K562 (cell line): ENCODE measurements around the gene ANKMY2. TPM values are rescaled to one million over a fixed set of nuclear protein-coding genes. Genes with fewer than 3 reads are reported as not detected.

ENCODE experiments used
- CTBP1 ChIP-seq: fragments of 450-650 bp; IDR thresholded peaks from 2 replicates; pipeline ENCODE4 v1.6.1; 2016; ENCODE audit warnings: borderline replicate concordance
- ELF2 ChIP-seq: fragments of 250-450 bp; sonication (Bioruptor Pico); IDR thresholded peaks from 2 replicates; pipeline ENCODE4 v1.5.0; 2021; ENCODE audit warnings: mild to moderate bottlenecking
- ILF3 ChIP-seq: fragments of 450-650 bp; IDR thresholded peaks from 2 replicates; pipeline ENCODE4 v1.6.1; 2018; ENCODE audit warnings: antibody characterized with exemption, mild to moderate bottlenecking, moderate library complexity, borderline replicate concordance
- NR1H2 ChIP-seq: sonication (generic); formaldehyde crosslinking; IDR thresholded peaks from 2 replicates; pipeline ENCODE4 v1.4.0; 2020; ENCODE audit warnings: mild to moderate bottlenecking, missing genetic modification reagents
- PHTF2 ChIP-seq: fragments of 250-450 bp; sonication (Bioruptor Pico); IDR thresholded peaks from 2 replicates; pipeline ENCODE4 v1.5.0; 2021; ENCODE audit warnings: mild to moderate bottlenecking
- RBM39 ChIP-seq: fragments of 200-400 bp; formaldehyde crosslinking; optimal IDR thresholded peaks from 2 replicates; pipeline ENCODE3; 2018; ENCODE audit warnings: low read depth, low read length
- RUNX1 ChIP-seq: sonication (generic); IDR thresholded peaks from 2 replicates; pipeline ENCODE4 v1.6.1; 2016; ENCODE audit warnings: antibody characterized with exemption, low read depth
- SAFB2 ChIP-seq: fragments of 200-400 bp; formaldehyde crosslinking; IDR thresholded peaks from 2 replicates; pipeline ENCODE4 v1.6.1; 2018; ENCODE audit warnings: borderline replicate concordance, low read length, low read depth, moderate library complexity; ENCODE audit not compliant: severe bottlenecking
- SMARCA5 ChIP-seq: fragments of 450-650 bp; IDR thresholded peaks from 2 replicates; pipeline ENCODE4 v1.6.1; 2016
- STAG1 ChIP-seq: sonication (generic); formaldehyde crosslinking; IDR thresholded peaks from 2 replicates; pipeline ENCODE4 v1.5.0; 2020; ENCODE audit warnings: missing genetic modification reagents, borderline replicate concordance
- TEAD4 ChIP-seq, 2 experiments: sonication (generic) in 1 of 2; formaldehyde crosslinking in 1 of 2; IDR thresholded peaks; 2 replicates each; pipeline versions ENCODE4 v1.6.1 to v1.8.0; 2012 to 2022; ENCODE audit warnings: borderline replicate concordance in 1 of 2, inconsistent platforms in 1 of 2, low read length in 1 of 2, mild to moderate bottlenecking in 1 of 2, missing genetic modification reagents in 1 of 2
- TOE1 ChIP-seq, 2 experiments: fragments of 450-650 bp in 1 of 2; sonication (generic) in 1 of 2; formaldehyde crosslinking in 1 of 2; IDR thresholded peaks; 2 replicates each; pipeline versions ENCODE4 v1.7.1 to v1.8.0; 2016 to 2022; ENCODE audit warnings: borderline replicate concordance in 2 of 2, mild to moderate bottlenecking in 2 of 2, antibody characterized with exemption in 1 of 2, inconsistent platforms in 1 of 2, low read depth in 1 of 2, missing genetic modification reagents in 1 of 2, moderate library complexity in 1 of 2
- WHSC1 ChIP-seq: IDR thresholded peaks from one replicate; pipeline ENCODE4 v1.6.1; 2012; ENCODE audit warnings: low read length, control low read depth, inconsistent platforms
- ZNF347 ChIP-seq: fragments of 450-650 bp; formaldehyde crosslinking; IDR thresholded peaks from 2 replicates; pipeline ENCODE4 v1.4.0; 2020; ENCODE audit warnings: low read depth, mild to moderate bottlenecking, moderate library complexity
- polyA plus RNA-seq, 8 experiments: library from polyadenylated mRNA; depleted of rRNA in 4 of 8; stranded (reverse) in 5 of 8; unstranded in 3 of 8; fragments of >200 nt; fragmentation: Nextera tagmentation in 2 of 8; fragmentation: Illumina TruSeq in 1 of 8; extraction: Ambion mirVana in 2 of 8; extraction: Trizol in 1 of 8; gene quantifications; 2 replicates each; pipeline versions ENCODE4 v1.2.1 to v1.2.3, GENCODE V29; 2011 to 2014; ENCODE audit warnings: inconsistent platforms in 1 of 8, missing spikeins in 1 of 8
- total RNA-seq, 7 experiments: library from RNA; depleted of rRNA in 6 of 7; stranded (reverse); fragments of >200 nt in 6 of 7; fragmentation: Illumina TruSeq in 2 of 7; extraction: Trizol in 2 of 7; gene quantifications; 2 replicates each; pipeline versions ENCODE4 v1.2.1 to v1.2.3, GENCODE V29; 2011 to 2021; ENCODE audit warnings: low replicate concordance in 1 of 7
- TF ChIP-seq, protein P1 (sequence below): fragments of 450-650 bp; formaldehyde crosslinking; IDR thresholded peaks from 2 replicates; pipeline ENCODE4 v1.4.0; 2020; ENCODE audit warnings: mild to moderate bottlenecking, moderate library complexity
- TF ChIP-seq, protein P2 (sequence below): fragments of 250-450 bp; sonication (Bioruptor Pico); IDR thresholded peaks from 2 replicates; pipeline ENCODE4 v1.5.0; 2022; ENCODE audit warnings: mild to moderate bottlenecking
- TF ChIP-seq, protein P3 (sequence below): fragments of 250-450 bp; sonication (Bioruptor Pico); IDR thresholded peaks from 2 replicates; pipeline ENCODE4 v1.5.0; 2021; ENCODE audit warnings: mild to moderate bottlenecking, borderline replicate concordance
- TF ChIP-seq, protein P4 (sequence below), 2 experiments: fragments of 250-450 bp in 1 of 2; fragments of 450-650 bp in 1 of 2; sonication (Bioruptor Pico) in 1 of 2; IDR thresholded peaks; 2 replicates each; pipeline versions ENCODE4 v1.6.1 to v1.8.0; 2016 to 2021; ENCODE audit warnings: mild to moderate bottlenecking in 2 of 2, moderate library complexity in 2 of 2, missing compliant biosample characterization in 1 of 2, missing genetic modification characterization in 1 of 2
- TF ChIP-seq, protein P5 (sequence below): sonication (generic); formaldehyde crosslinking; IDR thresholded peaks from 2 replicates; pipeline ENCODE4 v1.8.0; 2022; ENCODE audit warnings: mild to moderate bottlenecking, missing genetic modification reagents

ANKMY2 gene
- total and polyA plus RNA-seq, 9 of the 15 experiments (the other 6 are each of a cell fraction or from before 2014, with no cell fraction given), result 38.9 to 71.5 (median 48.8) TPM

- peak; percentile 65 for TF ChIP-seq CTBP1
- no peak for TF ChIP-seq ILF3
- no peak for TF ChIP-seq SAFB2
- peak; percentile 33; the same call in 1 of the 2 replicates for TF ChIP-seq SMARCA5
- peak; percentile 88 for TF ChIP-seq TEAD4 (IDR thresholded peaks at IDR 0.05; ENCODE audit: low read length)
- no peak for TF ChIP-seq TEAD4 (CRISPR knock-in tag; IDR thresholded peaks at IDR 0.05; ENCODE audit: borderline replicate concordance)
- TF ChIP-seq, protein P1, sequence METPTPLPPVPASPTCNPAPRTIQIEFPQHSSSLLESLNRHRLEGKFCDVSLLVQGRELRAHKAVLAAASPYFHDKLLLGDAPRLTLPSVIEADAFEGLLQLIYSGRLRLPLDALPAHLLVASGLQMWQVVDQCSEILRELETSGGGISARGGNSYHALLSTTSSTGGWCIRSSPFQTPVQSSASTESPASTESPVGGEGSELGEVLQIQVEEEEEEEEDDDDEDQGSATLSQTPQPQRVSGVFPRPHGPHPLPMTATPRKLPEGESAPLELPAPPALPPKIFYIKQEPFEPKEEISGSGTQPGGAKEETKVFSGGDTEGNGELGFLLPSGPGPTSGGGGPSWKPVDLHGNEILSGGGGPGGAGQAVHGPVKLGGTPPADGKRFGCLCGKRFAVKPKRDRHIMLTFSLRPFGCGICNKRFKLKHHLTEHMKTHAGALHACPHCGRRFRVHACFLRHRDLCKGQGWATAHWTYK, result no peak
- TF ChIP-seq WHSC1, result no peak
- no peak for TF ChIP-seq ELF2 (CRISPR knock-in tag)
- no peak for TF ChIP-seq TOE1 (IDR thresholded peaks at IDR 0.05; ENCODE audit: borderline replicate concordance)
- no peak for TF ChIP-seq TOE1 (CRISPR knock-in tag; IDR thresholded peaks at IDR 0.05; ENCODE audit: borderline replicate concordance, low read depth)
- TF ChIP-seq PHTF2 (CRISPR knock-in tag), result no peak
- no peak for TF ChIP-seq ZNF347 (CRISPR knock-in tag)
- no peak for TF ChIP-seq RBM39
- TF ChIP-seq, protein P2, sequence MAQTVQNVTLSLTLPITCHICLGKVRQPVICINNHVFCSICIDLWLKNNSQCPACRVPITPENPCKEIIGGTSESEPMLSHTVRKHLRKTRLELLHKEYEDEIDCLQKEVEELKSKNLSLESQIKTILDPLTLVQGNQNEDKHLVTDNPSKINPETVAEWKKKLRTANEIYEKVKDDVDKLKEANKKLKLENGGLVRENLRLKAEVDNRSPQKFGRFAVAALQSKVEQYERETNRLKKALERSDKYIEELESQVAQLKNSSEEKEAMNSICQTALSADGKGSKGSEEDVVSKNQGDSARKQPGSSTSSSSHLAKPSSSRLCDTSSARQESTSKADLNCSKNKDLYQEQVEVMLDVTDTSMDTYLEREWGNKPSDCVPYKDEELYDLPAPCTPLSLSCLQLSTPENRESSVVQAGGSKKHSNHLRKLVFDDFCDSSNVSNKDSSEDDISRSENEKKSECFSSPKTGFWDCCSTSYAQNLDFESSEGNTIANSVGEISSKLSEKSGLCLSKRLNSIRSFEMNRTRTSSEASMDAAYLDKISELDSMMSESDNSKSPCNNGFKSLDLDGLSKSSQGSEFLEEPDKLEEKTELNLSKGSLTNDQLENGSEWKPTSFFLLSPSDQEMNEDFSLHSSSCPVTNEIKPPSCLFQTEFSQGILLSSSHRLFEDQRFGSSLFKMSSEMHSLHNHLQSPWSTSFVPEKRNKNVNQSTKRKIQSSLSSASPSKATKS (CRISPR knock-in tag), result no peak
- TF ChIP-seq, protein P3, sequence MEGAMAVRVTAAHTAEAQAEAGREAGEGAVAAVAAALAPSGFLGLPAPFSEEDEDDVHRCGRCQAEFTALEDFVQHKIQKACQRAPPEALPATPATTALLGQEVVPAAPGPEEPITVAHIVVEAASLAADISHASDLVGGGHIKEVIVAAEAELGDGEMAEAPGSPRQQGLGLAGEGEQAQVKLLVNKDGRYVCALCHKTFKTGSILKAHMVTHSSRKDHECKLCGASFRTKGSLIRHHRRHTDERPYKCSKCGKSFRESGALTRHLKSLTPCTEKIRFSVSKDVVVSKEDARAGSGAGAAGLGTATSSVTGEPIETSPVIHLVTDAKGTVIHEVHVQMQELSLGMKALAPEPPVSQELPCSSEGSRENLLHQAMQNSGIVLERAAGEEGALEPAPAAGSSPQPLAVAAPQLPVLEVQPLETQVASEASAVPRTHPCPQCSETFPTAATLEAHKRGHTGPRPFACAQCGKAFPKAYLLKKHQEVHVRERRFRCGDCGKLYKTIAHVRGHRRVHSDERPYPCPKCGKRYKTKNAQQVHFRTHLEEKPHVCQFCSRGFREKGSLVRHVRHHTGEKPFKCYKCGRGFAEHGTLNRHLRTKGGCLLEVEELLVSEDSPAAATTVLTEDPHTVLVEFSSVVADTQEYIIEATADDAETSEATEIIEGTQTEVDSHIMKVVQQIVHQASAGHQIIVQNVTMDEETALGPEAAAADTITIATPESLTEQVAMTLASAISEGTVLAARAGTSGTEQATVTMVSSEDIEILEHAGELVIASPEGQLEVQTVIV (CRISPR knock-in tag), result no peak
- TF ChIP-seq RUNX1, result no peak
- TF ChIP-seq, protein P4, sequence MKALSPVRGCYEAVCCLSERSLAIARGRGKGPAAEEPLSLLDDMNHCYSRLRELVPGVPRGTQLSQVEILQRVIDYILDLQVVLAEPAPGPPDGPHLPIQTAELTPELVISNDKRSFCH (CRISPR knock-in tag; IDR thresholded peaks at IDR 0.05), result no peak
- TF ChIP-seq, protein P4 (tag; IDR thresholded peaks at IDR 0.05), result no peak
- TF ChIP-seq STAG1 (CRISPR knock-in tag), result no peak
- no peak for TF ChIP-seq NR1H2 (CRISPR knock-in tag)
- TF ChIP-seq, protein P5, sequence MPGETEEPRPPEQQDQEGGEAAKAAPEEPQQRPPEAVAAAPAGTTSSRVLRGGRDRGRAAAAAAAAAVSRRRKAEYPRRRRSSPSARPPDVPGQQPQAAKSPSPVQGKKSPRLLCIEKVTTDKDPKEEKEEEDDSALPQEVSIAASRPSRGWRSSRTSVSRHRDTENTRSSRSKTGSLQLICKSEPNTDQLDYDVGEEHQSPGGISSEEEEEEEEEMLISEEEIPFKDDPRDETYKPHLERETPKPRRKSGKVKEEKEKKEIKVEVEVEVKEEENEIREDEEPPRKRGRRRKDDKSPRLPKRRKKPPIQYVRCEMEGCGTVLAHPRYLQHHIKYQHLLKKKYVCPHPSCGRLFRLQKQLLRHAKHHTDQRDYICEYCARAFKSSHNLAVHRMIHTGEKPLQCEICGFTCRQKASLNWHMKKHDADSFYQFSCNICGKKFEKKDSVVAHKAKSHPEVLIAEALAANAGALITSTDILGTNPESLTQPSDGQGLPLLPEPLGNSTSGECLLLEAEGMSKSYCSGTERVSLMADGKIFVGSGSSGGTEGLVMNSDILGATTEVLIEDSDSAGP (CRISPR knock-in tag), result no peak
Observed at GRCh38 chr7:16657656-16658279, 12.2 kb upstream of the ANKMY2 start (continued).
